K562 (cell line): Measurements from ENCODE around the gene SPEM1. TPM values are rescaled to one million over a fixed set of nuclear protein-coding genes. Genes with fewer than 3 reads are reported as not detected.

Experiments
- ATAC-seq: fragments of 200-7000 bp; cut with Tn5 transposase; 3 replicates; pipeline ENCODE4 v1.9.1; 2020; ENCODE audit warnings: moderate library complexity
- BruUV-seq: library from RNA; stranded (reverse); fragments of 400-500 nt; replicated peaks from 2 replicates; lab custom pipeline; 2021; lab: Mats Ljungman, UMichigan
- CTCF ChIA-PET: fragments of 300-600 bp; formaldehyde crosslinking; extraction: SDS; loops from one replicate; lab custom pipeline; 2021; ENCODE audit warnings: low intra/inter-chr PET ratio; lab: Yijun Ruan, JAX
- POLR2A ChIA-PET: fragments of 300-600, 350-650 bp; sonication (Branson Sonifier 250); formaldehyde crosslinking; extraction: SDS; loops from one replicate; lab custom pipeline; 2021; ENCODE audit warnings: antibody characterized with exemption, inconsistent platforms; lab: Yijun Ruan, JAX
- DNase-seq, 4 experiments: peaks; one replicate each; pipeline versions ENCODE4 v3.0.0 to v3.0.0-alpha.2; 2011 to 2018; ENCODE audit warnings: low spot score in 3 of 4, mixed read lengths in 3 of 4; ENCODE audit errors: extremely low read depth in 1 of 4
- FAIRE-seq: peaks from 2 replicates; lab custom pipeline; 2011; peaks lifted over from hg19 to GRCh38; lab: Jason Lieb, UNC
- H2AFZ ChIP-seq: 2 replicates; pipeline ENCODE4 v1.6.0; 2011; ENCODE audit warnings: low read depth, low read length, control low read depth, inconsistent platforms
- H3K27ac ChIP-seq: fragments of 200-600 bp; 3 replicates; pipeline ENCODE4 v1.8.0; 2011; ENCODE audit warnings: low read depth, mild to moderate bottlenecking, control low read depth, inconsistent platforms, low read length, moderate library complexity, mixed read lengths; ENCODE audit errors: extremely low read depth
- H3K27me3 ChIP-seq, 2 experiments: fragments of 300-600 bp in 1 of 2; 2 replicates in 1 of 2; 3 replicates in 1 of 2; pipeline versions ENCODE4 v1.6.0 to v1.8.0; 2011; ENCODE audit warnings: inconsistent platforms in 2 of 2, low read length in 2 of 2, mild to moderate bottlenecking in 1 of 2, mixed read lengths in 1 of 2, moderate library complexity in 1 of 2; ENCODE audit not compliant: control insufficient read depth in 2 of 2, insufficient read depth in 2 of 2
- H3K36me3 ChIP-seq: fragments of 300-600 bp; 3 replicates; pipeline ENCODE4 v1.8.0; 2011; ENCODE audit warnings: mild to moderate bottlenecking, low read length, inconsistent platforms; ENCODE audit not compliant: control insufficient read depth, insufficient read depth
- H3K4me1 ChIP-seq, 2 experiments: fragments of 200-600 bp in 1 of 2; replicated peaks in 1 of 2; 2 replicates in 1 of 2; 3 replicates in 1 of 2; pipeline versions ENCODE4 v1.5.1 to v1.8.0; 2011; ENCODE audit warnings: inconsistent platforms in 2 of 2, low read length in 2 of 2, mild to moderate bottlenecking in 1 of 2, mixed read lengths in 1 of 2, moderate library complexity in 1 of 2; ENCODE audit not compliant: control insufficient read depth in 2 of 2, insufficient read depth in 2 of 2
- H3K4me2 ChIP-seq: 2 replicates; pipeline ENCODE4 v1.6.1; 2011; ENCODE audit warnings: low read length, control low read depth, inconsistent platforms, mixed read lengths; ENCODE audit not compliant: insufficient read depth
- H3K4me3 ChIP-seq: fragments of 200-600 bp; sonication (generic), shearing (Covaris generic); 2 replicates; pipeline ENCODE4 v1.5.1; 2016; ENCODE audit warnings: control low read depth, inconsistent platforms
- H3K79me2 ChIP-seq: fragments of 200-600 bp; 3 replicates; pipeline ENCODE4 v1.8.0; 2011; ENCODE audit warnings: low read length, inconsistent platforms; ENCODE audit not compliant: control insufficient read depth, insufficient read depth
- H3K9ac ChIP-seq, 2 experiments: 2 replicates each; pipeline versions ENCODE4 v1.6.0 to v1.6.1; 2011; ENCODE audit warnings: low read depth in 2 of 2, low read length in 2 of 2, control low read depth in 1 of 2, inconsistent platforms in 1 of 2, mild to moderate bottlenecking in 1 of 2, mixed read lengths in 1 of 2; ENCODE audit not compliant: insufficient read depth in 1 of 2
- H3K9me1 ChIP-seq: one replicate; pipeline ENCODE4 v1.6.0; 2011; ENCODE audit warnings: inconsistent platforms, mild to moderate bottlenecking, low read length, moderate library complexity; ENCODE audit not compliant: control insufficient read depth, insufficient read depth
- H3K9me3 ChIP-seq: replicated peaks from 2 replicates; pipeline ENCODE4 v1.5.1; 2011; ENCODE audit warnings: low read depth, low read length, inconsistent platforms; ENCODE audit not compliant: control insufficient read depth, insufficient read depth
- H4K20me1 ChIP-seq: replicated peaks from 2 replicates; pipeline ENCODE4 v1.6.1; 2011; ENCODE audit warnings: low read length, inconsistent platforms, mixed read lengths; ENCODE audit not compliant: control insufficient read depth, insufficient read depth
- ADNP ChIP-seq: fragments of 200-800 bp; sonication (Bioruptor generic); IDR thresholded peaks from 2 replicates; pipeline ENCODE4 v1.6.1; 2016; ENCODE audit warnings: missing genetic modification characterization, missing compliant biosample characterization
- CAMTA2 ChIP-seq: fragments of 250-450 bp; sonication (Bioruptor Pico); conservative IDR thresholded peaks from 2 replicates; pipeline ENCODE4 v1.5.1; 2022
- ETV5 ChIP-seq: sonication (generic); formaldehyde crosslinking; IDR thresholded peaks from 2 replicates; pipeline ENCODE4 v1.4.0; 2020; ENCODE audit warnings: low read depth, mild to moderate bottlenecking, missing genetic modification reagents
- NEUROD1 ChIP-seq: fragments of 150-350 bp; IDR thresholded peaks from 2 replicates; pipeline ENCODE4 v1.6.1; 2014; ENCODE audit warnings: borderline replicate concordance, low read length, low read depth; ENCODE audit not compliant: partially characterized antibody
- OTX1 ChIP-seq: fragments of 450-650 bp; formaldehyde crosslinking; IDR thresholded peaks from 2 replicates; pipeline ENCODE4 v1.4.0; 2022; ENCODE audit warnings: mild to moderate bottlenecking
- POU5F1 ChIP-seq: fragments of 150-350 bp; IDR thresholded peaks from 2 replicates; pipeline ENCODE4 v1.6.1; 2014; ENCODE audit warnings: borderline replicate concordance, low read length, low read depth, mild to moderate bottlenecking; ENCODE audit not compliant: partially characterized antibody
- RBM25 ChIP-seq: fragments of 200-400 bp; formaldehyde crosslinking; IDR thresholded peaks from 2 replicates; pipeline ENCODE4 v1.6.1; 2018; ENCODE audit warnings: low read length, low read depth, moderate library complexity; ENCODE audit not compliant: severe bottlenecking
- RFX1 ChIP-seq: fragments of 450-650 bp; IDR thresholded peaks from 2 replicates; pipeline ENCODE4 v1.6.1; 2016; ENCODE audit warnings: mild to moderate bottlenecking, moderate library complexity
- SUPT5H ChIP-seq: fragments of 450-650 bp; IDR thresholded peaks from 2 replicates; pipeline ENCODE4 v1.6.1; 2016
- ZKSCAN8 ChIP-seq: fragments of 200-800 bp; sonication (Bioruptor generic); IDR thresholded peaks from 2 replicates; pipeline ENCODE4 v1.6.1; 2016; ENCODE audit warnings: missing genetic modification characterization, missing compliant biosample characterization
- WGBS: fragments of 100-300 bp; shearing (Covaris generic); methylation state at CpG from one replicate; pipeline ENCODE4 v1.1.6; 2016; ENCODE audit warnings: low coverage, mixed read lengths; ENCODE audit not compliant: insufficient coverage; ENCODE audit errors: missing lambda C conversion rate; 5-methylcytosine and 5-hydroxymethylcytosine counted together
- in situ Hi-C: fragments of 300-500 bp; cut with MboI; formaldehyde crosslinking; loops from 4 replicates; pipeline ENCODE4 v1.15.0; 2018; ENCODE audit warnings: inconsistent platforms, mixed read lengths
- intact Hi-C: fragments of 100-400 bp; cut with micrococcal nuclease; formaldehyde crosslinking; loops from 2 replicates; pipeline ENCODE4 v1.14.2; 2022
- polyA plus RNA-seq, 8 experiments: library from polyadenylated mRNA; depleted of rRNA in 4 of 8; stranded (reverse) in 5 of 8; unstranded in 3 of 8; fragments of >200 nt; fragmentation: Nextera tagmentation in 2 of 8; fragmentation: Illumina TruSeq in 1 of 8; extraction: Ambion mirVana in 2 of 8; extraction: Trizol in 1 of 8; gene quantifications; 2 replicates each; pipeline versions ENCODE4 v1.2.1 to v1.2.3, GENCODE V29; 2011 to 2014; ENCODE audit warnings: inconsistent platforms in 1 of 8, missing spikeins in 1 of 8
- total RNA-seq, 7 experiments: library from RNA; depleted of rRNA in 6 of 7; stranded (reverse); fragments of >200 nt in 6 of 7; fragmentation: Illumina TruSeq in 2 of 7; extraction: Trizol in 2 of 7; gene quantifications; 2 replicates each; pipeline versions ENCODE4 v1.2.1 to v1.2.3, GENCODE V29; 2011 to 2021; ENCODE audit warnings: low replicate concordance in 1 of 7

SPEM1 gene
- total and polyA plus RNA-seq, 9 of the 15 experiments (the other 6 are each of a cell fraction or from before 2014, with no cell fraction given), result not detected

GRCh38 chr17:7425756-7426155 is 5.6 kb downstream of the SPEM1 start:
- Histone ChIP-seq H4K20me1 (no peaks in the 10 kb centered on the region), H3K27ac (no peak overlapping the region), H3K4me2 (no peak overlapping the region), H3K79me2 (no peaks in the 10 kb centered on the region), H3K27me3 (no peaks in the 10 kb centered on the region), H3K36me3 (no peaks in the 10 kb centered on the region), H3K9ac (no peak overlapping the region; a peak in 1 of 4 replicates), H3K9me1 (no peaks in the 10 kb centered on the region), H2AFZ (no peak overlapping the region), H3K9me3 (no peaks in the 10 kb centered on the region), H3K4me1 (peaks cover 0 to 14% of the 10 kb centered on the region in 2 experiments; a peak in 2 of 5 replicates), H3K4me3 (no peak overlapping the region)
- intact Hi-C loops (no loop called here), in situ Hi-C loops (no loop called here)
- no peak for FAIRE-seq
- 73% methylated on average over 5 of the region's 8 CpGs for WGBS
- DNase-seq, result no peak
- no peak for ATAC-seq
- TF ChIP-seq ZKSCAN8 (CRISPR knock-in tag), result no peak
- no peak for TF ChIP-seq CAMTA2 (CRISPR knock-in tag)
- no peak for TF ChIP-seq OTX1 (CRISPR knock-in tag)
- TF ChIP-seq RBM25, result no peak
- no peak for TF ChIP-seq NEUROD1
- no peak for TF ChIP-seq ETV5 (CRISPR knock-in tag)
- TF ChIP-seq POU5F1, result no peak
- TF ChIP-seq ADNP (tag), result no peak
- TF ChIP-seq RFX1, result no peak
- TF ChIP-seq SUPT5H, result no peak
- CTCF ChIA-PET, result no interaction called here
- POLR2A ChIA-PET, result interaction anchor here (0.6 to 1.8 kb wide), 2 partner anchors 9 to 50 kb away, joined by 3 to 8 read pairs; partner anchors contain the start of gene TMEM102
- no TSS peak for BruUV-seq
